Activated naive CD8-positive, alpha-beta T cell treated with anti-CD3 and anti-CD28 coated beads, Interleukin-2, amount 50 U/mL, for 16 hours (primary cell): ENCODE results near the gene PDE9A.
"Not testable (repeated sequence)": the region's sequence is repeated elsewhere in the genome, so short reads cannot be mapped to it uniquely, and the experiment has no call there.

Experiments used
- DNase-seq: peaks from one replicate; pipeline ENCODE4 v3.0.0-alpha.2; 2020; ENCODE audit warnings: low read depth, low spot score

PDE9A gene

DNA sequence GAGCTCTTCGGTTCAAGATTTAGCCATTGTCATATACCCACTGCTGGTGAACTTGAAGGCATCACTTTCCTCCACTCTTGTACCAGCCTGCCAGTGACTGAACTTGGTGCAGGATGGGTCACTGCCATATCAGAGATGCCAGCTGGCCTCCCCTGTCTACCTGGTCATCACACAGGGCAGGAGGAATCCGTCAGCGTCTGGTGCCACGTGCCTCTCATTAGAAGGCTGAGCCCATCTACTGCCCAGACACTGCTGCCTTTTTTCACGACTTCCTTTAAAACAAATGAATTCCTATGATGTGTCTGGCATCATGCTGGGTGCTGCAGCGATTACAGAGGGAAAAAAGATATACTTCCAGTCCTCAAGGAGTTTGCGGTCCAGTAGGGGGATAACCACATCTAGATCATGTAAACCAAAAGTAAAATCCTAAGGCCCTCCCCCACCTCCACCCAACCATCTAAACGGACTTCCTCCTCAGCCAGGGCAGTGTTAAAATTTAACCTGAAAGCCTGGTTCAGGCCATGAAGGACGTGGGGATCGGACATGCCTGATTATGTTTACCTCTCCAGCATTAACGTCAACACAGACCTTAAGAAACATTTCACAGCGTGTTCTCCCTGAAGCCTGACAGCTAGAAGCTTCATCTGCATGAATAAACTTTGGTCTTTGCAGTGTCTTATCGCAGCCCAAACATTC is 29.2 kb upstream of the PDE9A start:
- DNase-seq: no peak

DNA sequence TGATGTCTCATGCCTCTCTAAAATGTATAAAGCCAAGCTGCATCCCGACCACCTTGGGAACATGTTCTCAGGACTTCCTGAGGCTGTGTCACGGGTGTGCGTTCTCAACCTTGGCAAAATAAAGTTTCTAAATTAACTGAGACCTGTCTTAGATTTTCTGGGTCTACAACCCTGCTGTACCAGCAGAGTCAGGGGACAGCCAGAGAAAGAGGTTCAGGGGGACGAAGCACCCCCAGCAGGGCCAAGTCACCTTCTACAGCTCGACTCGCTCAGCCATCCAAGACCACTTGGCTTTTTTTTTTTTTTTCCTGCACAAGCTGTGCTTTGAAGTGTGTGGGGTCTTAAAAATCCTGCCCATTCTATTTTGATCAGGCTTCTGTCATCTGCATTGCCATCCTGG is 28.5 kb upstream of the PDE9A start:
- DNase-seq: no peak

DNA sequence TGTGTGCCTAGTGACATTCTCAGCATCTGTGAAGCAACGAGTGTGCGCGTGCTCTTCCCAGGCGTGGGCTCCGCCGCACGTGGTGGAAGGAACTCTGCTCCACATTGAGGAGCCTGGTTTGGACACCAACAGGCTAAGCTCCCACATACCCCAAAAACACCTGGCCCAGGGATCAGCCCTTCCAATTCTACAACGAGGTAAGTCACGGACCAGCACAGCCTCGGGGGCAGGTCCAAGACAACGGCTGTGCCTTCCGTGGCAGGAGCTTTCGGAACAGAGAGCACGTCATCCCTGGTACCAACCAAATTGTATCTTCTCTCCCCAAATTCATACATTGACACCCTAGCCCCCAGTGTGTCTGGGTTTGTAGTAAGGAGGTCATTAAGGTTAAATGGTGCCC is 27.2 kb upstream of the PDE9A start:
- no peak for DNase-seq

DNA sequence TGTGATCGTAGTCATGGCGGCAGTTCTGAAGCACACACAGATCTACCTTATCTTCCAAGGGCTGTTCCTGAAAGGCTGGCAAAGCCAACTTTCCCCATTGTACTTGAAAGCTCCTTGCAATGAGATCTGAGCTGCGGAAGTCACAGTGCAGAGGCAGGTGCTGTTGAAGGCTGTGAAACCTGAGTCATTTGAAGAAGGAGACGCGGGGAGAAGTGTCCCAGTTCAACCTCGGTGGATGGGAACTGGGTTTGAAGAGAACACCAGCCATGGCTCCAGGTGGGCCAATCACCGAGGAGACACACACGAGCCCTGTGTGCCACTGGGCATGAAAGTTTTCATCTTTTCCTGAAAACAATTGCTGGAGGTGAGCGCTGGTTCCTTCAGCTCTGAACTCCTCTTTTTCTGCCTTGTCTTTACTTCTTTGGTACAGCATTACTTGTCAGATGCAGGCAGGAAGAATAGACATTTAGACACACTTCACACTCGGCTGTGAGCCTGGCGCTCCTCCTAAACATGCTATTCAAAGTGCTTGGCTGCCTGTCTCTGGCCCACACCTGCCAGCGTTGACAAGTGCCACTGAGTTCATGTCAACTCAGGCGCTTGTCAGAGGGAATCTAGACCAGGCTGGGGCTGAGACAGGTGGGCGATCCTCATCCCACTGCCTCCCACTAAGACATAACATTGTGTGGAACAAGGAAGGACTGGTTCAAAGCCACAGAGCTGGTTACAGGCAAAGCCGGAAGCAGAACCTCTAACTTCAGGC is 25.7 kb upstream of the PDE9A start:
- DNase-seq: no peak

DNA sequence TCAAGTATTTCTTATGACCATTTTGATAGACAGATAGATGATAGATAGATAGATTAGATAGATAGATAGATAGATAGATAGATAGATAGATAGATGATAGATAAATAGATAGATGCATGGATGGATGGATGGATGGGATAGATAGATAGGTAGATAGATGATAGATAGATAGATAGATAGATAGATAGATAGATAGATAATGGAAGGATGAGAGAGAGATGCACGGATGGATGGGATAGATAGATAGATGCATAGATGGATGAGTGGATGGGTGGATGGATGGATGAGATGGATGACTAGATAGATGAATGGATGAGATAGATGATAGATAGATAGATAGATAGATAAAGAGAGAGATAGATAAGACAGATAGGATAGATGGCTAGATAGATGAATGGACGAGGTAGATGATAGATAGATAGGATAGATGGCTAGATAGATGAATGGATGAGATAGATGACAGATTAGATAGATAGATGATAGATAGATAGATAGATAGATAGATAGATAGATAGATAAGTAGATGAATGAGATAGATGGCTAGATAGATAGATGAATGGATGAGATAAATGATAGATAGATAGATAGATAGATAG is 24.9 kb upstream of the PDE9A start:
- not testable (repeated sequence) for DNase-seq

DNA sequence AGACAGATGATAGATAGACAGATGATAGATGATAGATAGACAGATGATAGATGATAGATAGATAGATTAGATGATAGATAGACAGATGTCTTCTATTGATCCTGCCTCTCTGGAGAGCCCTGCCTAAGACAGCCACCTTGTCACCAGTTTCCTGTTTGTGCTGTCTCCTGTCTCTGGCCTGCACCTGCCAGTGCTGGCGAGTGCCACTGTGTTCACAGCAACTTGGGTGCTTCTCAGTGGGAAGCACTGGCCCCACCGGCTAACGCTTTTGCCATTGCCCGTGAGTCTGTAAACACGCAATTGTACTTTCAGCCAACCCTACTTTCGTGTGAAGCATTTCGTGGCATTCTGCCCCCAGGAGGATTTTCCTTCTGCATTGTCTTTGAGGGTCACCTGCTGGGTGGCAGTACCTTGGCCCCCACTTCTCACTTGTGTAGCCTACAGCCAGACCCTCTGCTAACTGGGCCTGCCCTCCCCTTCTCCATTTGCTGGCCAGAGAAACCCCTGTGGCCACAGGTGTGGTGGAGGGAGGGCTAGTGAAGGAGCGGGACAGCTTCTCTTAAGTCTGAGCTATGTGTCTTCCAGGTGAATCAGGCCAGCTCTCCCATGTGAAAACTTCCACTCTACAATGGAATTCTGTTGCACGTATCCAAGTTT is 23.4 kb upstream of the PDE9A start:
- DNase-seq: no peak

DNA sequence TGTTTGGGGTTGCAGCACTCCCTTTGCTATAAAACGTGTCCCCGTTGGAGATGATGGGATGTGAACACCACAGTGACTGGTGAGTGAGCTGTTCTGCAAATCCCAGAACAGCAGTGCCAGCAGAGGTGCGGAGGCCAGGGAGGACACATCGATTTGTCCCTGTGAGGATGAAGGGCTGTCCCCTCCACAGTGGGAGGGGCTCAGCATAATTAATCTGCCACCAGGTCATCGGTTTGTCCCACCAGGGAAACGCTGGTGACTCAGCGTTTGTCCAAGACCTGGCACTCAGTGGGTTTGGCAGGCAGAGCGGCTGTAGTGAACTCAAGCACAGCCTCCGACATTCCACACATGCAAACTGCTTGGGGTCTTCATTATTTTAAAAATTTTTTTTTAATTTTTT is 22.8 kb upstream of the PDE9A start:
- no peak for DNase-seq

DNA sequence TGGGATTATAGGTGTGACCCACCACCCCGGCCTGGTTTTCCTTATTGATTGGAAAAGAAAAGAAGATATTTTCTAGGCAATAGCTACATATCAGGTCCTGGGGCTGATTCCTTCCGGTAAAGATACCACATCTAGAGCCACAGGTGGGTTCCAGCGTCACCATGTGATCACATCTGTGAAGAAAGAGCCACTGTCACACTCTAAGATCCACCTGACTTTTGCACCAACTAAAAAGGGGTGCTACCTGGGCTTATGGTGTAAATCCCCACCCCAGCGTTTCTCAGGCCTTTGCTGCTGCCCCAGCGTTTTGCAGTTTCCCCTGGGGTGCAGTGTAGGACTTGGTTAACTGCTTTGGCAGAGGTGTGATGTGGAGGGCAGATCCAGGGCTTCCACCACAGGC is 22.3 kb upstream of the PDE9A start:
- DNase-seq: no peak

DNA sequence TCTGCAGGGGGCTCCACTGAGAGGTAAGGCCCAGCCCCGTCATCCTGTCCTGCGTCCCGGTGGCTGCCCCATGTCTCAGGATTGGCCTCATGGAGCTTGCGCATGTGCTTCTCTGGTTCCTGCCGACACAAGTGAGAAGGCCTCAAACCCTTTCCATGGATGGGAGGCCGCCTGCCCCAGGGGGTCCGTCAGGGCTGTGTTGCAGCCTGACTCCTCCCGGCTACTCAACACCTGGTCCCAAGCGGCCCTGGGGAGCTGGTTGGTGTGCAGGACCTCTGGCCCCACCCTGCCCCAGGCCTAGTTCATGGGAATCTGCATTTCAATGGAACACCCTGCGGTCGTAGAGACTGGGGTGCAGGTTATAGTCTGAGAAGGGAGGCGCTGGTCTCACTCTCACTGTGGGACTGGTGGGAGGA is 21.1 kb upstream of the PDE9A start:
- no peak for DNase-seq

DNA sequence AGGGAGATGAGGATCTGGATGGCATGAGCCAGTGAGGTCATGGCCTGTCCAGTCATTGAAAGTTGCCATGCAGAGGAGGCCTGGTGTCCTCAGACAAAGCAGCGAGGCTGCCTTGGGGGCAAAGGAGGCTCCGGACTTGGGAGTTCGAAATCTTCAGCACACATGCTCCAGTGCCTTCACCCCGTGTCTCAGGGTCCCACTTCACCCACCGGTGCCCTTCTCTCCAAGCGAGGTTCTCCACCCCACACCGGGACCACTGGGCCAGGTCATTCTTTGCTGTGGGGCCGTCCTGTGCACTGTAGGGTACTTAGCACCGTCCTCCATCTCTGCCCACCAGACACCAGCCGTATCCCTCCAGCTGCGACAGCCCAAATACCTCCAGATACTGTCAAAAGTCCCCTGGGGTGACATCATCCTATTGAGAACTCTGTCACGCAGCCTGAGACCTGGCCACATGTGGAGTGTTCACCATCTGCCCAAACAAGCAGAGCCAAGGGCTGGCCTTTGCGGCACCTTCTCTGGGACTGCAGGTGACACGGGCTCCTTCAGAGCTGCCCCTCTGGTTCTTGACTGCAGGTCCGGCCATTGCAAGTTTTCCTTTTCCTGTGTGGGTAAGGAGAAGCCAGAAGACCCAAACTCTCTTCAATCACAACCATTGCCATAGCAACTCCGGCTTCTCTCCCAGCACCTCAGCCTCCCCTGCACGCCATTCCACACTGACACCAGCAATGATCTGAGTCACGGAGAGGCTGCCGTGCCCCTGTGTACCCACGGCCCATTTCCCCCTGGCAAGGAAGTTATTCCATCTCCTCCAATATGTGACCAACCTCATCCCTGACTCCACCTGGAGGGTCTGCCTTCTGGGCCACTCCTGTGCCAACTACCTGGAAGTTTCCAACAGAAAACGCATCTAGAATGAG is 20.4 kb upstream of the PDE9A start:
- DNase-seq: no peak

DNA sequence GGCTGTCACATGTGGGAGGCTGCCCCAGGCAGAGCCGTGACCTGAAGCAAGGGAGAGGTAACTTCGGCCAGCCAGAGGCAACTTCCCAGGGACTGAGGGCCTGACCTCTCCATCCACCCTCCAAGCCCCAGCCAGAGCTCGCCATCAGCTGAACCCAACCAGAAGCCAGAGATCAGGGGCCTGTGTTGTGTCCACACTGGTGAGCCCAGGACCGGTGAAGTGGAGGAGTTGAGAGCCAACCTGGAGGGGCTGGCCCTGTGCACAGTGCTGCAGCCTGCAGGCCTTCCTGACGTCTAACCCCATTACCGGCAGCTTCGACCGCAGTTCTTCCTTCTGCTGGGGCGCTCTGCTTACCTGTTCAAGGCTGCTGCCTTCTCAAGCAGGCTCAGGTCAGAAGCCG is 19.6 kb upstream of the PDE9A start:
- DNase-seq: no peak

DNA sequence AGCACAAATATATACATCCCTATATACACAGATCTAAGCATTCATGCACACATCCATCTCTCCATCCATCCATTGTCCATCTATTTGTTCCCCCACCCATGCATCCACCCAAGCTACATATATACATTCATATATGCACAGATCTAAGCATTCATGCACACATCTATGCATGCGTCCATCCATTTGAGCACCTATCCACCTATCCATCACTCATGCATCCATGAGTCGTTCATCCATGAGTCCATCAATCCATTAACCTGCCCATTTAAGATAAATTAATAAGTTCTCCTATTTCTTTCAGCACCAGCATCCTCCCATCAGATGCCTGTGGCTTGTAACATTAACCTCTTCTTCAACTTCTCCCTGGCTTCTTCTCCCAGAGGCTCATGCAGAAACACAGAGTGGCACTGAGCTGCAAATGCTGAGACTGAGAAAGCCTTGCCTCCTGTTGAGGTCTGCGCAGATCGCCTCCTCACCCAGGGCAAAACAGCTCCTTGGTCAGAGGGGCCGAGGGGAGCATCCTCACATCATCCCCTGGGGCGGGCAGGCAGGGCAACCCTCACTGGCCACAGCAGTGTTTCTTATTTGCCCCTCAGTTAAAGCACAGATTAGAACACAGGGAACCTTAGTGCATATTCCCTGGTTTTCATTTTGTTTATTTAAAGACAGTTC is 17.4 kb upstream of the PDE9A start:
- DNase-seq: no peak

DNA sequence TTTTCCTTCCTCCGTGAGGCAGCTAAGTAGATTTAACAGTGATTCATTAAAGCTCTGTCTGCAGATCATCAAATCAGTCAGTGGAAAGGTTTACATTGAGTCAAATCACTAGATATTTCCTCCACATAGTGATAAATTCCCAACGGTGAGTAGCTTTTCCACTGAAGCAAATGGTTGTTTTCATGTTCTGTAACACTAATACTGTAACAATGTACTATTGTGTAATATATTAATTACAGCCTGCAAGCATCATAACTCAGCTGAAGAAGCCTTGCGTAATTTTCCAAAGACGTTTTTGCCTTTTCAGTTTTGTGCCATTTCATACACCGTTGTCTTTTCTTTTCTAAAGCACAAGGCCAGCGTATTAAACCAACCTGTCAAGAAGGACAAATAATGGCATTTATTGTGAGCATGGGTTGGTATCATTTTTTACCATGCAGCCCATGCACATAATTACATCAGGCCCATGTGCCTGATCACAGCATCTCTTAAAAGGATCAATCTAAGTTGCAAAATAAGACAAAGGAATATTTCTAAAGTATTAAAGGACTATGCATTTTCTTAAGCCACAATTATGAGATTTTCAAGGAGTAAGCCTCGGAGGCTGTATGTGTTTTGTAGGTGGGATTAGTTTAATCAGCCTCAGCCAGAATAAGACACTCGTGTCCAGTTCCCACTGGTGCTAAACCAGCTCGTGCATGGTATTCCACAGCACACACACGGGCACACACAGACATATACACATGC is 16.7 kb upstream of the PDE9A start:
- no peak for DNase-seq

DNA sequence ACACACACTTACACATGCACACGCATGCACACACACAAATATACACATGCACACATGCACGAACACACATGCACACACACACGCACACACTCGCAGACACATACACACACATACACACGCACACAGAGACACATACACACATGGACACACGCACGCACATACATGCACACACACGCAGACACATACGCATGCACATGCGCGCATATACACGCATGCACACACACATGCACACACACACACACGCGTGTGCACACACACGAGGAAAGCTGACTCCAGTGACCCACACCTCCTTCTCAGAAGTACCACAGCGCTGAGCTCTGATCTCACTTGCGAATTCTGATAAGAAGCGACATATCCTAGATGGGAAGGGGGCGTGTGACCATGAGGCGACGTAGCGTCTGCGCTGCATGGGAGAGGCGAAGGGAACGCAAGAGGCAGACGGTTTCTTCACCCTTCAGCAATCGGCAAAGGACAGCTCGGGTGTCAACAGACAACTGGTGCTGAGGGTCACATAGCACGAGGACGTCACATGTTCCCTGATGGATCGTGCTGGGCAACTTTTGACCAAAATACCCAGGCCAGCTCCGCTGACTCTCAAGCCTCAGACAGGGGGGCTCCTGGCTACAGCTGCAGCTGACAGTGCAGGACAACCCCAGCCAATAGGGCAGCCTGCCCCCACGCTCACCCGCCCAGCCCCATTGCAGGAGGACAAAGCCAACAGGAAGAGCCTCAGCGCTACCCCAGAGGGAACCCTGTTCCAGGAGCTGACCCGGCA is 16.0 kb upstream of the PDE9A start:
- DNase-seq: no peak

DNA sequence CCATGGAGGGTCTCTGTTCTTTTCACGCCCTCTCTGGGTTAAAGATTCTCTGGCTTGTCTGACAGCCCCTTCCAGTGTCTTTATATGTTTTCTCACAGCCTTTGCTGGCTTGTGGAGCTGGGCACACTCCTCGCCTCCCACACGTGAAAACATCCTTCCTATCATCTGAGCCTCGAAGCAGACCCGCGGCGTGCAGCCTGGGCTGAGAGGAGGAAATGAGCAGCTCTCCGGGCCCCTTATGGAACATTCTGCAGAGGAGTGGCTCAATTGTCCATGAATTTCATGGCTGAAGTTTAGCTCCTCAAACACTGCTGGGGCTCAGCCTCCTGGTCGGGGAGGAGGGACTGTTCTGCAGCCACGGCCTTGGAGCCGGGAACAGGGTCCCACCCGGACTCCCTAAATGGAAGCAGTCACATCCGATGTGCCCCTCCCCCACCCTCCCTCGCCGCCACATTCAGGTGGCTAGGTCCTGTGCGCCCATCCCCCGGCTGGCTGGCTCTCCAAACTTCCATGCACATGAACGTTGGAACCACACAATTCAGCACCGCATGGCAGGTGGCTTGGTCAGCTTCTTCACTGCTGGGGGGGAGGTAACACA is 15.1 kb upstream of the PDE9A start:
- DNase-seq: no peak

DNA sequence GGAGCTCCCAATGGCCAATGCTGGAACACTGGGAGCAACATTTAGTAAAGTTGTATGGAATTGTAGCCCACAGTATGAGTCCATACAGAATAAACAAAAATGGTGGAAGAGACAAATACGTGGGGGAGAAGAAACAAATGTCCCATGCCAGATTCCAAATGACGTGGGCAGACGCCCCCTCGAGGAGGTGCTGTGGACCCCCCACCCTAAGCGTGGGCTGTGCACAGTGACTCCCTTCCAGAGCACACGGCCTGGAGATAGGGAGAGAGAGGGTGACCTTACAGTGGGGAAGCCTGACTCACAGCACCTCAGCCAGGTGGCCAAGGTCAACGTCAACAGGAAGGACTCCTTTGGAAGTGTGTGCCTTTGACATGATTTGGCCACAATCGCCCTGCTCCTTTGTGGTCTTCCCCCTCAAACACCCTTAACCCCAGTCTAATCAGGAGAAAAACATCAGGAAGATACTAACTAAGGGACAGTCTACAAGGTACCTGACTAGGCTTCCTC is 13.7 kb upstream of the PDE9A start:
- no peak for DNase-seq

DNA sequence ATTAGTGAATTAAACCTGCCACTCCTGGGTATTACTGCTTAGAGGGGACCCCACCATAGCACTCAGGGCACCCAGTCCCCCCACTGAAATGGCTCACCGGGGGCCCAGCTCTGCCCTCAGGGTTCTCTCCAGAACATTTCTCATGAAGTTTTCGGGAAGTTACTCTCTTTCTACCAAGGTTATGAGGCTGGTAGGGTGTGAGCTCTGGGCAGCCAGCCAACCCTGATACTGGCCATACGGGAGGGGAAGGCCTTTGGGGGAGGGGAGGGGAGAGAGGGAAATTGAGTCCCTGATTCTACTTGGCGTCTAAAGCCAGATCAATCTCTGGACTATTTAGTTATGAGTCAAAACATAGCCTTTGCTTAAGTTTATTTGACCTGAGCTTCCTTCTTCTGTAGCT is 12.9 kb upstream of the PDE9A start:
- DNase-seq: no peak

DNA sequence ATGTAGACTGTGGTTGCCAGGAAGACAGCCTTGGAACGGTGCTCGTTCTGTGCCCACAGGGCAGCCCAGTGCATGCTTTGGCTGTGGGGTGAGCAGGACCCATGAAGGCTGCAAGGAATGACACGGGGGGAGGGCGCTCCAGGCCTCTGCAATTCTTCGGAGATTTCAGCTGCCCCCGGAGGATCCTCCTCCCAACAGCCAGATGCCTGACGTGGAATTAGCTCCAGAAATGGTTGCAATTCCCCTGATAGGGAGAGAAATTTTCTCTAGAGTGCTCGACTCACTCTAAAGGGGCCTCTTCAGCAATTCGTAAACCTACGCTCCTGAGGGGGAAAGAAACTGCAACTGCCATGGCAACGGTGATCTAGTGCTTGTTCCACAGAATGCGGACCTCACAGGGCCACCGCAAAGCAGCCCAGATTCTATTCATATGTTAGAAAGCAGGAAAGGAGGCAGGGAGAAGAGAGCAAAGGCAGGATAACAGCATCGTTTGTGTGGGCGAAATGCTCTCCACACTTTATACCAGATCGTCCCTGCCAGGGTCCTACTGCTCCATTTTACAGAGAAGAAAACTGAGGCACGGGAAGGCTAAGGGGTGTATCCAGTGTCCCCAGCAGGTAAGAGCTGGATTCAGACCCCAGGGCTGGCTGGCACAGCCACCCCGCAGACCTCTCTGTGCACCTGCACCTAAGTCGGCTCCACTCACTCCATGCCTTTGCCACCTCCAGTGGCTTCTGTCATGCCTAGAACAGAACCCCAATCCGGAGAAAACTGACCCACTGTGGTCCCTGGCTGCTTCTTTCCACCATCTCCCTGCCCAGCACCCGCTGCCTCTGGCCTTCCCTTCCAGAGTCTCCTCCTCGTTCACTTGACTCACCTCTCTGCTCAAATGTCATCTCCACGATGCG is 11.9 kb upstream of the PDE9A start:
- DNase-seq: no peak
